ENCODE results near the gene CLASRP.

The CLASRP gene

DNA sequence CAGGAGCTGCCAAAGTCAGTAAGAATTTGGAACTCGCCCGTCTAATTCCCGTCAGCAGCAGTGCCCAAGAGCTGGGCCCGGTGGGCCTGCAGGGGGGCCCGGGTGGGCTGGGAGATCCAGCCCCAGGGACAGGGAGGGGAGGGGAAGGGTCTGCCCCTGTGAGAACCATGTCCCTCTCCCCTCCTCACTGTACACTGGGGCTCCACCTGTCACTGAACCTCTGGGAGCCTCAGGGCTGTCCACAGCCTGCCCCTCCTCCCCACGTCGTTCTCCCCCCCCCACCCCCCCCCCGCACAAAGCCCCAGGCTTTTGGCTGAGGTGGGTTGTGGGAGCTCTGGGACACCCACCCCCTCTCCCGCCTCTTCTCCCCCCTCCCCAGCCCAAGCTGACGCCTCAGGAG is 29.2 kb downstream of the CLASRP start:
- Histone ChIP-seq H3K4me1 (ENCODE audit: control insufficient read depth, low read length) (peaks cover 38% of the 10 kb centered on the region), H3F3A (ENCODE audit: control insufficient read depth, insufficient read depth) (peaks cover 15% of the 10 kb centered on the region; the same call in 1 of the 2 replicates), H3K36me3 (ENCODE audit: control insufficient read depth, low read length) (peaks cover 82% of the 10 kb centered on the region), H3K9me2 (replicated peaks; ENCODE audit: control insufficient read depth, low read length) (no peaks in the 10 kb centered on the region), H3K9me3 (ENCODE audit: control insufficient read depth, insufficient read depth, low read length) (no peaks in the 10 kb centered on the region), H3K27me3 (ENCODE audit: control insufficient read depth, low read length) (no peaks in the 10 kb centered on the region), H3K4me3 (ENCODE audit: low read length) (no peak overlapping the region), H4K20me1 (ENCODE audit: control insufficient read depth, insufficient read depth, low read depth, low read length) (peaks cover 4% of the 10 kb centered on the region; the same call in 1 of the 2 replicates), H3K79me2 (ENCODE audit: control insufficient read depth, low read length) (peaks cover 33% of the 10 kb centered on the region), H3K4me2 (ENCODE audit: low read length) (no peak overlapping the region), H3K27ac (ENCODE audit: low read depth, low read length) (peak overlapping the region; percentile 40)
- no peak for TF ChIP-seq CTCF (IDR thresholded peaks at IDR 0.05; ENCODE audit: low read depth, low read length, poor library complexity, severe bottlenecking)
- TF ChIP-seq EZH2phosphoT487 (IDR thresholded peaks at IDR 0.05; ENCODE audit: borderline replicate concordance, low read length) = no peak

GRCh38 chr19:45069056-45069455 is 30.2 kb downstream of the CLASRP start:
- no peaks in the 10 kb centered on the region for H3K9me3 ChIP-seq (ENCODE audit: control insufficient read depth, insufficient read depth, low read length)
- peak overlapping the region; percentile 40; the same call in 1 of the 2 replicates for H3K27ac ChIP-seq (ENCODE audit: low read depth, low read length)
- H3K27me3 ChIP-seq (ENCODE audit: control insufficient read depth, low read length) = no peaks in the 10 kb centered on the region
- H4K20me1 ChIP-seq (ENCODE audit: control insufficient read depth, insufficient read depth, low read depth, low read length) = peaks cover 4% of the 10 kb centered on the region; the same call in 1 of the 2 replicates
- no peak overlapping the region for H3K4me2 ChIP-seq (ENCODE audit: low read length)
- TF ChIP-seq EZH2phosphoT487 (IDR thresholded peaks at IDR 0.05; ENCODE audit: borderline replicate concordance, low read length) = no peak
- no peak for TF ChIP-seq CTCF (IDR thresholded peaks at IDR 0.05; ENCODE audit: low read depth, low read length, poor library complexity, severe bottlenecking)
- peaks cover 43% of the 10 kb centered on the region for H3K79me2 ChIP-seq (ENCODE audit: control insufficient read depth, low read length)
- H3K36me3 ChIP-seq (ENCODE audit: control insufficient read depth, low read length) = peaks cover 82% of the 10 kb centered on the region
- H3K9me2 ChIP-seq (replicated peaks; ENCODE audit: control insufficient read depth, low read length) = no peaks in the 10 kb centered on the region
- H3F3A ChIP-seq (ENCODE audit: control insufficient read depth, insufficient read depth) = peaks cover 16% of the 10 kb centered on the region; the same call in 1 of the 2 replicates
- H3K4me1 ChIP-seq (ENCODE audit: control insufficient read depth, low read length) = peaks cover 38% of the 10 kb centered on the region
- H3K4me3 ChIP-seq (ENCODE audit: low read length) = no peak overlapping the region

DNA sequence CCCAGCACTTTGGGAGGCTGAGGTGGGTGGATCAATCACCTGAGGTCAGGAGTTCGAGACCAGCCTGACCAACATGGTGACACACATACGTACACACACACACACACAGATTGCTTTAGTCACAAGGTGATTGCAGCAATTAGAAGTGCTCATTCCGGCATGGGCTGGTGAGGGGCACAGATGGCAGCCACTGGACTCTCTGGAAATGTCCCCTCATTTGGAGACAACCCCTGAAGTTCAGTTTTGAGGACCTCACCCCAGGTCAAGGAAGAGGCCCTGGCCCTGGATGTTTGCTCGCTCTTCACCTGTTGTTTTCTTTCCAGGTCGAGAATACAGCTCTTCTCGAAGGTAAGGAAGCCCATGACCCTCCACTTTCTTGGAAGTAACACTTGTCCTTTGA is 31.4 kb downstream of the CLASRP start:
- H3K9me3 ChIP-seq (ENCODE audit: control insufficient read depth, insufficient read depth, low read length) = no peaks in the 10 kb centered on the region
- TF ChIP-seq CTCF (IDR thresholded peaks at IDR 0.05; ENCODE audit: low read depth, low read length, poor library complexity, severe bottlenecking) (no peak), EZH2phosphoT487 (IDR thresholded peaks at IDR 0.05; ENCODE audit: borderline replicate concordance, low read length) (no peak)
- H3K27ac ChIP-seq (ENCODE audit: low read depth, low read length) = peak overlapping the region; percentile 5; the same call in 1 of the 2 replicates
- peaks cover 84% of the 10 kb centered on the region for H3K36me3 ChIP-seq (ENCODE audit: control insufficient read depth, low read length)
- H3K4me1 ChIP-seq (ENCODE audit: control insufficient read depth, low read length) = peaks cover 49% of the 10 kb centered on the region
- no peak overlapping the region for H3K4me2 ChIP-seq (ENCODE audit: low read length)
- H3K4me3 ChIP-seq (ENCODE audit: low read length) = no peak overlapping the region
- no peaks in the 10 kb centered on the region for H3K27me3 ChIP-seq (ENCODE audit: control insufficient read depth, low read length)
- peaks cover 22% of the 10 kb centered on the region for H3F3A ChIP-seq (ENCODE audit: control insufficient read depth, insufficient read depth)
- no peaks in the 10 kb centered on the region for H3K9me2 ChIP-seq (replicated peaks; ENCODE audit: control insufficient read depth, low read length)
- H3K79me2 ChIP-seq (ENCODE audit: control insufficient read depth, low read length) = peaks cover 55% of the 10 kb centered on the region
- peaks cover 14% of the 10 kb centered on the region for H4K20me1 ChIP-seq (ENCODE audit: control insufficient read depth, insufficient read depth, low read depth, low read length)
